H1 (cell line): ENCODE measurements around the gene VPS50. TPM values are rescaled to one million over a fixed set of nuclear protein-coding genes. Genes with fewer than 3 reads are reported as not detected.

Source experiments
- YY1 ChIP-seq: IDR thresholded peaks from 2 replicates; pipeline ENCODE4 v1.6.1; 2011; ENCODE audit warnings: low read depth, mild to moderate bottlenecking, low read length
- polyA plus RNA-seq, 7 experiments: library from polyadenylated mRNA; depleted of rRNA in 3 of 7; stranded (reverse) in 5 of 7; unstranded in 2 of 7; fragments of >200 nt in 5 of 7; fragments of 200-250 nt in 2 of 7; gene quantifications; 1 replicate in 5 of 7; 2 replicates in 1 of 7; 4 replicates in 1 of 7; pipeline versions ENCODE4 v1.2.1 to v1.2.3, GENCODE V29; 2011 to 2013; ENCODE audit warnings: missing spikeins in 2 of 7, mixed read lengths in 2 of 7
- total RNA-seq: library from RNA; stranded (reverse); fragmentation: NEBNext Ultra II Directional; extraction: Animal tissue kit (Norgen Biotek cat#: 25700); gene quantifications from 2 replicates; pipeline ENCODE4 v1.2.1, GENCODE V29; 2021

VPS50 gene
- total and polyA plus RNA-seq, 2 of the 8 experiments (the other 6 are each of a cell fraction or from before 2014, with no cell fraction given) = 3.7 to 9.3 TPM

DNA sequence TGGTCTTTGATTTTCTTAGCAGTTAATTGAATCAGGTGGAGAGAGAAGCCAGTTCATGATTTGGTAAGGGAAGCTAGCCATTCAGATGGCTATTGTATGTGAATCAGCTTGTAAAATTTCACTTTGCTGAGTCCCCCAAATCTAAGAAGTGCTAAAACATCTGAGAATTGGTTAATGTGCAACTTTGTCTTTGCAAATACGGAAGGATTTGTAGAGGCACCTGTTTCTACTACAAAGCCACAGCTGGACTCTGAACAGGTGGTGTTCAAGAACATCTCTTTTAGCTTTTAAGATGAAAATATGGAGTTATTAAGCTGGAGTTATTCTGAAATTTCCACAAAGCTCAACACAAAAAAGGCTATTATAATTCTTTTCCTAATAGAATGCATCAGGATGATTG, 132.6 kb downstream of the VPS50 start (continued):
- no peak for TF ChIP-seq YY1
